Calu3 (cell line): ENCODE data around the gene GATAD2B. TPM values are rescaled to one million over a fixed set of nuclear protein-coding genes. Genes with fewer than 3 reads are reported as not detected.
"Not testable (repeated sequence)": the region's sequence is repeated elsewhere in the genome, so short reads cannot be mapped to it uniquely, and the experiment has no call there.

ENCODE experiments used
- BruUV-seq: library from RNA; stranded (reverse); fragments of 400-500 nt; replicated peaks from 2 replicates; lab custom pipeline; 2021; lab: Mats Ljungman, UMichigan
- CTCF ChIA-PET: fragments of 300-600 bp; sonication (Branson Sonifier 250); formaldehyde crosslinking; loops from one replicate; lab custom pipeline; 2022; ENCODE audit warnings: antibody characterized with exemption; lab: Charles Lee
- DNase-seq: peaks from one replicate; pipeline ENCODE4 v3.0.0; 2022
- H3K27ac Mint-ChIP-seq: one replicate; pipeline ENCODE4 v1.8.0; 2022; ENCODE audit warnings: mixed read lengths; ENCODE audit not compliant: unreplicated experiment
- H3K27me3 Mint-ChIP-seq: one replicate; pipeline ENCODE4 v1.8.0; 2022; ENCODE audit warnings: mixed read lengths; ENCODE audit not compliant: unreplicated experiment
- H3K36me3 Mint-ChIP-seq: one replicate; pipeline ENCODE4 v1.8.0; 2022; ENCODE audit warnings: mild to moderate bottlenecking, moderate library complexity, mixed read lengths; ENCODE audit not compliant: insufficient read depth, unreplicated experiment
- H3K4me1 Mint-ChIP-seq: one replicate; pipeline ENCODE4 v1.8.0; 2022; ENCODE audit warnings: mild to moderate bottlenecking, low read depth, mixed read lengths; ENCODE audit not compliant: unreplicated experiment
- H3K4me3 Mint-ChIP-seq: one replicate; pipeline ENCODE4 v1.8.0; 2022; ENCODE audit warnings: mild to moderate bottlenecking, low read depth, moderate library complexity, mixed read lengths; ENCODE audit not compliant: unreplicated experiment
- H3K9me3 Mint-ChIP-seq: one replicate; pipeline ENCODE4 v1.8.0; 2022; ENCODE audit warnings: low read depth, mixed read lengths; ENCODE audit not compliant: unreplicated experiment
- intact Hi-C: fragments of 100-400 bp; cut with micrococcal nuclease; formaldehyde crosslinking; loops from one replicate; pipeline ENCODE4 v1.10.0; 2022; ENCODE audit not compliant: unreplicated experiment
- total RNA-seq: library from RNA; stranded (reverse); gene quantifications from 2 replicates; pipeline ENCODE4 v1.2.3, GENCODE V29; 2022
- TF ChIP-seq, protein P1 (sequence below): fragments of 200-600 bp; IDR thresholded peaks from one replicate; pipeline ENCODE4 v1.8.0; 2022; ENCODE audit warnings: antibody characterized with exemption; ENCODE audit not compliant: unreplicated experiment

Gene GATAD2B
- total RNA-seq, 1 experiment from 2014 or later = 62.5 TPM

GRCh38 chr1:153845158-153845557 is 77.6 kb downstream of the GATAD2B start:
- H3K27me3 Mint-ChIP-seq = no peaks in the 10 kb centered on the region
- CTCF ChIA-PET = no interaction called here
- TF ChIP-seq, protein P1, sequence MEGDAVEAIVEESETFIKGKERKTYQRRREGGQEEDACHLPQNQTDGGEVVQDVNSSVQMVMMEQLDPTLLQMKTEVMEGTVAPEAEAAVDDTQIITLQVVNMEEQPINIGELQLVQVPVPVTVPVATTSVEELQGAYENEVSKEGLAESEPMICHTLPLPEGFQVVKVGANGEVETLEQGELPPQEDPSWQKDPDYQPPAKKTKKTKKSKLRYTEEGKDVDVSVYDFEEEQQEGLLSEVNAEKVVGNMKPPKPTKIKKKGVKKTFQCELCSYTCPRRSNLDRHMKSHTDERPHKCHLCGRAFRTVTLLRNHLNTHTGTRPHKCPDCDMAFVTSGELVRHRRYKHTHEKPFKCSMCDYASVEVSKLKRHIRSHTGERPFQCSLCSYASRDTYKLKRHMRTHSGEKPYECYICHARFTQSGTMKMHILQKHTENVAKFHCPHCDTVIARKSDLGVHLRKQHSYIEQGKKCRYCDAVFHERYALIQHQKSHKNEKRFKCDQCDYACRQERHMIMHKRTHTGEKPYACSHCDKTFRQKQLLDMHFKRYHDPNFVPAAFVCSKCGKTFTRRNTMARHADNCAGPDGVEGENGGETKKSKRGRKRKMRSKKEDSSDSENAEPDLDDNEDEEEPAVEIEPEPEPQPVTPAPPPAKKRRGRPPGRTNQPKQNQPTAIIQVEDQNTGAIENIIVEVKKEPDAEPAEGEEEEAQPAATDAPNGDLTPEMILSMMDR = no peak
- H3K4me1 Mint-ChIP-seq = peaks cover 23% of the 10 kb centered on the region
- no TSS peak for BruUV-seq
- no peaks in the 10 kb centered on the region for H3K9me3 Mint-ChIP-seq
- intact Hi-C loops = no loop called here
- H3K27ac Mint-ChIP-seq = no peak overlapping the region
- DNase-seq = no peak
- H3K4me3 Mint-ChIP-seq = no peak overlapping the region
- H3K36me3 Mint-ChIP-seq = peaks cover 6% of the 10 kb centered on the region

GRCh38 chr1:153844349-153844748 is 78.4 kb downstream of the GATAD2B start:
- H3K4me3 Mint-ChIP-seq, BruUV-seq, H3K36me3 Mint-ChIP-seq, intact Hi-C loops, CTCF ChIA-PET, H3K9me3 Mint-ChIP-seq, H3K27ac Mint-ChIP-seq, DNase-seq, H3K27me3 Mint-ChIP-seq: not testable (repeated sequence)
- H3K4me1 Mint-ChIP-seq = peaks cover 23% of the 10 kb centered on the region

GRCh38 chr1:153842006-153842471 is 80.7 kb downstream of the GATAD2B start:
- TF ChIP-seq, protein P1 = no peak
- BruUV-seq = no TSS peak
- Mint-ChIP-seq H3K27ac (no peak overlapping the region), H3K9me3 (no peaks in the 10 kb centered on the region), H3K4me3 (no peak overlapping the region), H3K27me3 (no peaks in the 10 kb centered on the region), H3K36me3 (peaks cover 6% of the 10 kb centered on the region), H3K4me1 (peaks cover 9% of the 10 kb centered on the region)
- intact Hi-C loops = no loop called here
- CTCF ChIA-PET = no interaction called here
- no peak for DNase-seq

- Mint-ChIP-seq H3K36me3 (peaks cover 6% of the 10 kb centered on the region), H3K4me1 (peaks cover 9% of the 10 kb centered on the region), H3K9me3 (no peaks in the 10 kb centered on the region), H3K27me3 (no peaks in the 10 kb centered on the region), H3K27ac (no peak overlapping the region), H3K4me3 (no peak overlapping the region)
- CTCF ChIA-PET = no interaction called here
- intact Hi-C loops = no loop called here
- TF ChIP-seq, protein P1 = no peak
- no TSS peak for BruUV-seq
- DNase-seq = no peak
Measured at GRCh38 chr1:153841463-153841994, 81.2 kb downstream of the GATAD2B start.

DNA sequence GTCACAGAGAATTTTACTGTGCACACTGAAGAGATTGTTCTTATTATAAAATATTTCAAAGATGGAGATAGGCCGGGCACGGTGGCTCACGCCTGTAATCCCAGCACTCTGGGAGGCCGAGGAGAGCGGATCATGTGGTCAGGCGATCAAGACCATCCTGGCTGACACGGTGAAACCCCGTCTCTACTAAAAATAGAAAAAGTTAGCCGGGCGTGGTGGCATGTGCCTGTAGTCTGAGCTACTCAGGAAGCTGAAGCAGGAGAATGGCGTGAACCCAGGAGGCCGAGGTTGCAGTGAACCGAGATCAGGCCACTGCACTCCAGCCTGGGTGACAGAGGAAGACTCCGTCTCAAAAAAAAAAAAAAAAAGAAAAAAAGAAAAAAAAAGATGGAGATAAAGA is 82.0 kb downstream of the GATAD2B start:
- H3K9me3 Mint-ChIP-seq, BruUV-seq, CTCF ChIA-PET, H3K27me3 Mint-ChIP-seq, intact Hi-C loops, H3K4me1 Mint-ChIP-seq, H3K4me3 Mint-ChIP-seq, H3K27ac Mint-ChIP-seq, DNase-seq, H3K36me3 Mint-ChIP-seq: not testable (repeated sequence)

DNA sequence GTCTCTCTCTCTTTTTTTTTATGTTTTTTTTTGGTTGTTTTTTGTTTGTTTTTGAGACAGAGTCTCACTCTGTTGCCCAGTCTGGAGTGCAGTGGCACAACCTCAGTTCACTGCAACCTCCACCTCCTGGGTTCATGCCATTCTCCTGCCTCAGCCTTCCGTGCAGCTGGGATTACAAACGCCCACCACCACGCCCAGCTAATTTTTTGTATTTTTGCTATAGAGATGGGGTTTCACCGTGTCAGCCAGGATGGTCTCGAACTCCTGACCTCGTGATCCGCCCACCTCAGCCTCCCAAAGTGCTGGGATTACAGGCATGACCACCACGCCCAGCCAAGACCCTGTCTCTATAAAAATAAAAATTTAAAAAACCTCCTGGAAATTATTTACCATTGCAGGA is 88.8 kb downstream of the GATAD2B start:
- H3K4me1 Mint-ChIP-seq, DNase-seq, intact Hi-C loops, H3K9me3 Mint-ChIP-seq, CTCF ChIA-PET, BruUV-seq, H3K27me3 Mint-ChIP-seq, H3K27ac Mint-ChIP-seq, H3K36me3 Mint-ChIP-seq, H3K4me3 Mint-ChIP-seq: not testable (repeated sequence)
